ENCODE measurements around the gene IRX3. TPM values are rescaled to one million over a fixed set of nuclear protein-coding genes. Genes with fewer than 3 reads are reported as not detected.

The IRX3 gene
- total and polyA plus RNA-seq, 2 of the 8 experiments (the other 6 are each of a cell fraction or from before 2014, with no cell fraction given): 0.50 to 1.6 TPM

DNA sequence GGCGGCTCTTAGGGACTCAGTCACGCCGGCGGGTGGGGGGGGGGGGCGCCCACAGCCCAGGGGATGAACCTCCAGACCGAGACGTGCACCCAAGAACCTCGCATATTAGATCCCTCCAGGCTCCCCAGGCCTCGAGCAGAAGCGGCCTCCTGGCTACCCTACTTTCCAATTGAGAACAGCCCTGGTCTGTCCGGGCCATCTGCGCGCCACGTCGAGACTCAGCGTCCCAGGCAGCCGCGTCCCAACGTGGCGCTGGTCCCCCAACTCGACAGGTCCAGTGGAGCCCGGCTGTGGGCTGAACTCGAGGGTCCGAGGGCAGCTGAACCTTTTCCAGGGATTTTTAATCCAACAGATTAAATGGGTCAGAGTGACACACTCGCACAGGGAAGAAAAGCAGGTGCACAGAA is 2.3 kb upstream of the IRX3 start:
- peaks cover 0 to 2% (median 0%) of the 10 kb centered on the region in 4 experiments; a peak in 1 of 8 replicates for H3K36me3 ChIP-seq (ENCODE audit: control insufficient read depth in 2 of 4, insufficient read depth in 4 of 4, low read length in 3 of 4)
- no peak overlapping the region for H4K5ac ChIP-seq (ENCODE audit: insufficient read length, low read depth, low read length)
- ChIA-PET POLR2A (ENCODE audit: partially characterized antibody) (no interaction called here), CTCF (ENCODE audit: partially characterized antibody) (interaction anchor here (1.0 to 2.1 kb wide), 5 partner anchors 50 to 649 kb away, joined by 3 to 4 read pairs (median 3); no protein-coding TSS in a partner anchor)
- H2BK5ac ChIP-seq (ENCODE audit: low read depth, low read length): no peak overlapping the region
- H2AK5ac ChIP-seq (ENCODE audit: low read depth, low read length): no peak overlapping the region
- peaks cover 2 to 3% of the 10 kb centered on the region in 2 experiments for H4K20me1 ChIP-seq (replicated peaks in 1 of 2; ENCODE audit: control insufficient read depth in 1 of 2, insufficient read depth in 2 of 2, low read length in 2 of 2)
- no peak overlapping the region; the same call in 1 of the 2 replicates for H3K18ac ChIP-seq (ENCODE audit: extremely low read depth, low read length)
- H3K23me2 ChIP-seq (ENCODE audit: low read depth, low read length): peaks cover 40% of the 10 kb centered on the region
- H2AFZ ChIP-seq (ENCODE audit: low read length): no peak overlapping the region
- peak overlapping the region; percentile 43; the same call in 1 of the 2 replicates for H2BK12ac ChIP-seq (ENCODE audit: low read depth, low read length)
- DNase-seq (ENCODE audit: low read depth in 1 of 2, low spot score in 2 of 2): no peak
- H4K8ac ChIP-seq (ENCODE audit: extremely low read depth, insufficient read depth, low read length): no peak overlapping the region
- H3K9me3 ChIP-seq (ENCODE audit: insufficient read depth in 2 of 2, low read depth in 1 of 2, low read length in 1 of 2): no peaks in the 10 kb centered on the region
- H2BK15ac ChIP-seq (ENCODE audit: low read length): no peak overlapping the region
- no peak overlapping the region; the same call in 1 of the 2 replicates for H2BK20ac ChIP-seq (ENCODE audit: low read length)
- no peak overlapping the region for H3K14ac ChIP-seq (ENCODE audit: insufficient read length)
- no peak overlapping the region for H3K27ac ChIP-seq (ENCODE audit: low read depth, low read length)
- H2BK120ac ChIP-seq (replicated peaks; ENCODE audit: low read depth, low read length): no peak overlapping the region
- peak overlapping the region; percentile 77 to 81 for H3K4me2 ChIP-seq (ENCODE audit: insufficient read depth in 1 of 2, low read depth in 2 of 2, low read length in 2 of 2)
- H3K4me1 ChIP-seq (replicated peaks in 1 of 4; ENCODE audit: control insufficient read depth in 3 of 4, insufficient read depth in 4 of 4, low read length in 3 of 4): peaks cover 0 to 18% (median 16%) of the 10 kb centered on the region in 4 experiments; a peak in 6 of 7 replicates
- H3K79me1 ChIP-seq (ENCODE audit: low read depth, low read length): no peaks in the 10 kb centered on the region
- no peaks in the 10 kb centered on the region for H3K79me2 ChIP-seq (ENCODE audit: control insufficient read depth in 1 of 2, insufficient read depth in 2 of 2, low read length in 2 of 2)
- peak overlapping the region; percentile 29 to 57 (median 34); a peak in 5 of 8 replicates for H3K4me3 ChIP-seq (ENCODE audit: extremely low read depth in 1 of 4, insufficient read depth in 2 of 4, low read depth in 3 of 4, low read length in 4 of 4)
- no peak overlapping the region for H4K91ac ChIP-seq (replicated peaks; ENCODE audit: insufficient read length, low read length)
- WGBS, 2 experiments (ENCODE audit: extremely low coverage in 1 of 2, insufficient coverage in 1 of 2, insufficient read length in 1 of 2, insufficient replicate concordance in 2 of 2, low coverage in 1 of 2, low lambda C conversion rate in 2 of 2, missing lambda C conversion rate in 1 of 2): 0% methylated on average over 14 of the region's 25 CpGs; no CpG with 5 or more reads in 1 of the 2 experiments
- FAIRE-seq: no peak
- H3K23ac ChIP-seq (ENCODE audit: insufficient read length): no peak overlapping the region
- H3K4ac ChIP-seq (replicated peaks; ENCODE audit: insufficient read length, low read depth, low read length): no peak overlapping the region
- H3K56ac ChIP-seq (replicated peaks; ENCODE audit: insufficient read length, low read depth, low read length): no peak overlapping the region
- H3K27me3 ChIP-seq (replicated peaks in 1 of 4; ENCODE audit: control insufficient read depth in 3 of 4, extremely low read depth in 1 of 4, insufficient read depth in 3 of 4, low read length in 3 of 4): peaks cover 59 to 86% (median 73%) of the 10 kb centered on the region in 4 experiments
- no peak overlapping the region for H3K9ac ChIP-seq (replicated peaks in 1 of 4; ENCODE audit: extremely low read depth in 1 of 4, low read depth in 3 of 4, low read length in 3 of 4)
- TF ChIP-seq, protein P1, sequence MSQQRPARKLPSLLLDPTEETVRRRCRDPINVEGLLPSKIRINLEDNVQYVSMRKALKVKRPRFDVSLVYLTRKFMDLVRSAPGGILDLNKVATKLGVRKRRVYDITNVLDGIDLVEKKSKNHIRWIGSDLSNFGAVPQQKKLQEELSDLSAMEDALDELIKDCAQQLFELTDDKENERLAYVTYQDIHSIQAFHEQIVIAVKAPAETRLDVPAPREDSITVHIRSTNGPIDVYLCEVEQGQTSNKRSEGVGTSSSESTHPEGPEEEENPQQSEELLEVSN (IDR thresholded peaks at IDR 0.05): no peak
- TF ChIP-seq SP2 (IDR thresholded peaks at IDR 0.05; ENCODE audit: low read length): no peak
- TF ChIP-seq TCF12 (IDR thresholded peaks at IDR 0.05; ENCODE audit: low read depth, low read length): 0 out of 2 replicates have a peak, but pooled peaks have one; percentile 1
- no peak for TF ChIP-seq SUZ12 (IDR thresholded peaks at IDR 0.05; ENCODE audit: low read length)
- TF ChIP-seq EZH2 (IDR thresholded peaks at IDR 0.05; ENCODE audit: low read depth, low read length, severe bottlenecking): peak; percentile 18
- no peak for TF ChIP-seq SRF (IDR thresholded peaks at IDR 0.05; ENCODE audit: low read depth, low read length)
- TF ChIP-seq JUND (IDR thresholded peaks at IDR 0.05; ENCODE audit: low read length): no peak
- TF ChIP-seq PHF8 (conservative IDR thresholded peaks at IDR 0.05; ENCODE audit: low read depth, low read length): no peak
- TF ChIP-seq CEBPB (IDR thresholded peaks at IDR 0.05; ENCODE audit: low read depth, low read length): no peak
- no peak for TF ChIP-seq HDAC6 (IDR thresholded peaks at IDR 0.05; ENCODE audit: low read depth, low read length)
- no peak for TF ChIP-seq CTBP2 (IDR thresholded peaks at IDR 0.05; ENCODE audit: borderline replicate concordance, insufficient read depth, insufficient read length, low read length)
- TF ChIP-seq, protein P2, sequence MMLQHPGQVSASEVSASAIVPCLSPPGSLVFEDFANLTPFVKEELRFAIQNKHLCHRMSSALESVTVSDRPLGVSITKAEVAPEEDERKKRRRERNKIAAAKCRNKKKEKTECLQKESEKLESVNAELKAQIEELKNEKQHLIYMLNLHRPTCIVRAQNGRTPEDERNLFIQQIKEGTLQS (IDR thresholded peaks at IDR 0.05; ENCODE audit: insufficient read depth, low read depth, low read length): no peak

Data from H1 (cell line).